Measurements from ENCODE around the gene KCNG2.

Gene KCNG2

GRCh38 chr18:79848579-79849327 is 51.0 kb downstream of the KCNG2 start:
- Histone ChIP-seq H3K4me3 (ENCODE audit: low read depth, low read length) (no peak overlapping the region), H3K27ac (ENCODE audit: extremely low read depth, low read depth, low read length) (no peak overlapping the region), H3K9me3 (ENCODE audit: control insufficient read depth, insufficient read depth, low read depth, low read length) (no peaks in the 10 kb centered on the region), H3K36me3 (ENCODE audit: control insufficient read depth in 2 of 2, insufficient read depth in 1 of 2, low read length in 2 of 2) (no peaks in the 10 kb centered on the region), H3K4me1 (ENCODE audit: control insufficient read depth, insufficient read depth, low read length) (no peaks in the 10 kb centered on the region)
- CTCF ChIA-PET = interaction anchor here (0.6 kb wide), 1 partner anchor 212 kb away, joined by 3 read pairs; no protein-coding TSS in a partner anchor
- POLR2A ChIA-PET = no interaction called here
- no peak for TF ChIP-seq ZNF449 (tag by site-specific recombination; IDR thresholded peaks at IDR 0.05)
- no peak for TF ChIP-seq KLF9 (tag by site-specific recombination; IDR thresholded peaks at IDR 0.05; ENCODE audit: low read depth)
- TF ChIP-seq ZNF510 (tag by site-specific recombination; IDR thresholded peaks at IDR 0.05; ENCODE audit: insufficient replicate concordance) = no peak
- no peak for TF ChIP-seq ZNF248 (tag by site-specific recombination; IDR thresholded peaks at IDR 0.05)
- no peak for TF ChIP-seq ZBTB1 (tag by site-specific recombination; IDR thresholded peaks at IDR 0.05)
- no peak for TF ChIP-seq ZNF280C (tag by site-specific recombination; IDR thresholded peaks at IDR 0.05)
- TF ChIP-seq ZNF404 (tag by site-specific recombination; IDR thresholded peaks at IDR 0.05) = no peak
- no peak for TF ChIP-seq KLF17 (tag by site-specific recombination; IDR thresholded peaks at IDR 0.05)
- TF ChIP-seq ZNF670 (tag by site-specific recombination; IDR thresholded peaks at IDR 0.05; ENCODE audit: low read depth) = no peak
- no peak for TF ChIP-seq TRIM28 (IDR thresholded peaks at IDR 0.05; ENCODE audit: borderline replicate concordance, low read length)
- TF ChIP-seq ZNF146 (tag by site-specific recombination; IDR thresholded peaks at IDR 0.05) = no peak
- TF ChIP-seq ZNF48 (tag by site-specific recombination; IDR thresholded peaks at IDR 0.05) = no peak
- no peak for TF ChIP-seq ZNF19 (tag by site-specific recombination; IDR thresholded peaks at IDR 0.05; ENCODE audit: low read depth)
- no peak for TF ChIP-seq ZNF335 (tag by site-specific recombination; conservative IDR thresholded peaks at IDR 0.05)
- TF ChIP-seq ZNF140 (tag by site-specific recombination; IDR thresholded peaks at IDR 0.05) = no peak
- TF ChIP-seq PBX3 (CRISPR knock-in tag; IDR thresholded peaks at IDR 0.05) = no peak
- TF ChIP-seq ZNF214 (tag by site-specific recombination; IDR thresholded peaks at IDR 0.05; ENCODE audit: borderline replicate concordance) = no peak
- no peak for TF ChIP-seq ZNF302 (tag by site-specific recombination; IDR thresholded peaks at IDR 0.05; ENCODE audit: low read depth)
